HT-29 (cell line): ENCODE measurements around the gene CAMSAP3. TPM values are rescaled to one million over a fixed set of nuclear protein-coding genes. Genes with fewer than 3 reads are reported as not detected.

Experiments used
- DNase-seq: peaks from one replicate; pipeline ENCODE4 v3.0.0-alpha.2; 2015; ENCODE audit warnings: low spot score
- total RNA-seq: library from RNA; depleted of rRNA; stranded (reverse); fragments of >200 nt; shearing (Covaris generic); gene quantifications from 2 replicates; pipeline ENCODE4 v1.2.3, GENCODE V29; 2014; rRNA removed

CAMSAP3 gene
- total RNA-seq: 29.8 and 37.0 TPM in 2 replicates

- DNase-seq: peak; percentile 34
Measured at GRCh38 chr19:7595466-7596133, at the start of gene CAMSAP3. Gene CAMSAP3, plus strand, starts transcription at chr19:7595863. Its CDS starts 140 bp downstream, at chr19:7596003.

- DNase-seq: no peak
Measured at GRCh38 chr19:7545904-7546303, 49.8 kb upstream of the CAMSAP3 start.

GRCh38 chr19:7547159-7547558 is 48.5 kb upstream of the CAMSAP3 start:
- no peak for DNase-seq

GRCh38 chr19:7549429-7550148 is 46.1 kb upstream of the CAMSAP3 start:
- no peak for DNase-seq

- no peak for DNase-seq
Measured at GRCh38 chr19:7550169-7550770, 45.4 kb upstream of the CAMSAP3 start.

GRCh38 chr19:7550987-7551761 is 44.5 kb upstream of the CAMSAP3 start:
- DNase-seq: peak; percentile 28

- no peak for DNase-seq
Measured at GRCh38 chr19:7552781-7553180, 42.9 kb upstream of the CAMSAP3 start.

GRCh38 chr19:7554565-7554964 is 41.1 kb upstream of the CAMSAP3 start:
- DNase-seq: no peak

- no peak for DNase-seq
Measured at GRCh38 chr19:7554990-7555864, 40.4 kb upstream of the CAMSAP3 start.

GRCh38 chr19:7556696-7557315 is 38.9 kb upstream of the CAMSAP3 start:
- DNase-seq: no peak

GRCh38 chr19:7558667-7559066 is 37.0 kb upstream of the CAMSAP3 start:
- no peak for DNase-seq

- no peak for DNase-seq
Measured at GRCh38 chr19:7559102-7559501, 36.6 kb upstream of the CAMSAP3 start.

- DNase-seq: no peak
Measured at GRCh38 chr19:7560255-7560654, 35.4 kb upstream of the CAMSAP3 start.

GRCh38 chr19:7561325-7561724 is 34.3 kb upstream of the CAMSAP3 start:
- no peak for DNase-seq

- DNase-seq: peak; percentile 9
Measured at GRCh38 chr19:7562646-7563393, 32.8 kb upstream of the CAMSAP3 start.

GRCh38 chr19:7564866-7565265 is 30.8 kb upstream of the CAMSAP3 start:
- no peak for DNase-seq

GRCh38 chr19:7565332-7565731 is 30.3 kb upstream of the CAMSAP3 start:
- no peak for DNase-seq

- no peak for DNase-seq
Measured at GRCh38 chr19:7570761-7571160, 24.9 kb upstream of the CAMSAP3 start.

- peak; percentile 16 for DNase-seq
Measured at GRCh38 chr19:7575434-7576040, 20.1 kb upstream of the CAMSAP3 start.
